Activated CD4-positive, CD25-positive, alpha-beta regulatory T cell treated with anti-CD3 and anti-CD28 coated beads, Interleukin-2, amount 50 U/mL, for 72 hours (primary cell): Measurements from ENCODE around the gene FOXP4.
A peak's percentile ranks its signal among the peaks of the same experiment; 100 is the strongest.

Experiments
- DNase-seq: peaks from one replicate; pipeline ENCODE4 v3.0.0; 2021

The FOXP4 gene

GRCh38 chr6:41523915-41524633 is 22.1 kb upstream of the FOXP4 start:
- no peak for DNase-seq

GRCh38 chr6:41524634-41525011 is 21.6 kb upstream of the FOXP4 start:
- DNase-seq: no peak

DNA sequence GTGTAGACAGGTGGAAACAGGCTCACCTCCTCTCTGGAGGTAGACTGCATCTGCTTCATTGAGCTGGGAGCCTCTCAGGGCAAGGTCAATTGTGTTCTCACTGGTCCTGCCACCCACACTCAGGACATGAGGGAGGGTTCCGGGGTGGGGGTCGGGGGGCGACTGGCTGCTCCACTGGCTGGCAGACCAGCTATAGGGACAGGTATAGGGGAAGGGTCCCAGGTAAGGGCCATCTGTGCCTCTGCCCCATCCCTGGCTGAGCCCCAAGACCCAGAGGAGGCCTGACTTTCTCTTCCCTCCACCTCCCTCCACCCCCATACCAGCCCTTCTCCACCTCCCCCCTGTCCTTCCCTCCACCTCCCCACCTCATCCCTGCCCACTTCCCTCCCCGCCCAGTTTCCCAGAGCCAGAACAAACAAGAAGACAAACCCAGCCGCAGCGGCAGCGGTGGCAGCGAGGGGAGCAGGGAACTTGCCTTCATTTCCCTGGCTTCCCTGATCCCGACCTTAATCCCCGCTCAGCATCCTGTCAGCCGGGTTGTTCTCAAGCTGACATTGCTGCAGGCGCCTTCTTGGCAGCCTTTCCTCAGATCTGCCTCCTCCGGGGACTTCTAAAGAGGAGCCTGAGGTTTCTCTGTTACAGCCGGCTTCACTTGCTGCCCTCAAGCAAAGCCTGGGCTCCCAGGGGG is 18.3 kb upstream of the FOXP4 start:
- DNase-seq: no peak

- no peak for DNase-seq
Measured at GRCh38 chr6:41528409-41528963, 17.7 kb upstream of the FOXP4 start.

DNA sequence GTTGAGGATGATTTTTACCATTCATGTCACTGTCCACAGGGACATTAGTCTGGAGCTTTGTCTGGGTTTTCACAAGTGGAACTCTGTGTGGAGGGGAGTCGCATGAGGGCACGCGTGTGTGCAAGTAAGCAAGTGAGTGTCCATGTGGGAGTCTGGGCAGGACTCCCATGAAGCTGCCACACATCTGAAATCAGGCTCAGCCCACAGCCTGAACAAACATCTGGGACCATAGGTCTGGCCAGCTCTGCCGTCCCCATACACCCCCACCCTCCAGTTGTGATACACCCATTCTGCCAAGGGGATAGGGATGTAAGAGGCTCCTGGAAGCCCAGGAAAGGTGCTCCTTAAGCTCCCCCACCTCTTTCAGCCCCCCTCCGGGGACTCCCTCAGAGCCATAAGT is 17.1 kb upstream of the FOXP4 start:
- no peak for DNase-seq

- DNase-seq: no peak
Measured at GRCh38 chr6:41529970-41530369, 16.2 kb upstream of the FOXP4 start.

DNA sequence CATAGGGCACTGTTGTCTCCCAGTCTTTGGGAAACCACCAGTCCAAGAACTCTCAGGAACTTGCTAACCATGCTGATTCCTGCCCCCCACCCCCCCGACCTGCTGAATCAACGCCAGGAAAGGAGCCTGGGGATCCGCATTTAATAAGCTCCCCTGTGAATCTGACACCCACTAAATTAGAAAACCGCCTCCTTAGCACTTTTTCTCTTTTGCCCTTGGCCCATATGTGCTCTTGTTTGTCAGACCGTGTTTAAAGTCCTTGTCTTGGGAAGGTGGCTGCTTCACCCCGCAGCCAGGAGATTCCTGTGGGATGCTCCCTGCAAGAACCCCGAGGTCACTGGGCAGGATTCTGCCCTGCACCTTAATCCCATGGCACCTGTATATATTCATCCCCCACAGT is 15.7 kb upstream of the FOXP4 start:
- no peak for DNase-seq

- no peak for DNase-seq
Measured at GRCh38 chr6:41531016-41531415, 15.2 kb upstream of the FOXP4 start.

DNA sequence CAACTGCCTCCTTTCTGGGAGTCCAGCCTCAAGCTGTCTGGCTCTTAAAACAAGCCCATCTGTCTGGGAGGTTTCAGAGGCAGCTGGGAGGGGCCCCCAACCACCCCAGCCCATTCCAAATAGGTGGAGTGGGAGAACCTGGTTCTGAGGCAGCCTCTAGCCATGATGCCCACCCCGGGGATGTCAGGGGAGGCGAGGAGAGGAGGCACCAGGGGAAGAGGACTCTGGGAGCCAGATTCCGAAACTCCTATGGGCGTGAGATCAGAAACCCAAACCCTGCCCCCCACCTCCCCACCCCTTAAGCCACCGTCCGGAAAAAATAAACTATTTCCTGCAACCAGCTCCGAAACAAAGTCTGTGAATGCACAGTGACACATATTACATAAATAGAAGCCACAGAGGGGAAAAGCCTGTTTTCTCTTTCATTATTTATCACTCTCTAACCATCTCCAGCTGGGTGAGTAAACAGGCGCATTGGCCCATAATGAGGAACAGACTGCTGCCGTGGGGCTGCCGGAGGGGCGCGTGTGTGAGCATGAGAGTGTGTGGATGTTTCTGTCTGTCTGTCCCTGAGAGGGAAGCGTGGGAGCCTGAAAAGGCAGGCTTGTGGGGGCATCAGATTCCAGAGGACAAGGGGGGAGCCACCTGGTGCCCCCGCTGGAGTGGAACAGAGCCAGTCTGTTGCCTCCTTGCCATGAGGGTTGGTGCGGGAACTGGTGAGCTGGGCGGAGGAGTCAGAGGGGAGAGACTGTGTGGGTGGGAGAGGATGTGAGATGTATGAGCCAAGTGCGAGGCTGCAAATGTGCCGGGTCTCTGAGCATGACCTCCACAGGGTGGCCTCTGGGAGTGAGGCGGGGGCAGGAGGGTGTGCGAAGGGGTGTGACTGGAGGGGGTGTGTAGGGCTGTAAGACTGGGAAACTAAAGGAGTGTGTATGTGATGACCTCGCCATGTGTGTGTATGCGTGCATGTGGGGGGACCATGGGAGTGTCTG is 14.3 kb upstream of the FOXP4 start:
- DNase-seq: peak; percentile 49

DNA sequence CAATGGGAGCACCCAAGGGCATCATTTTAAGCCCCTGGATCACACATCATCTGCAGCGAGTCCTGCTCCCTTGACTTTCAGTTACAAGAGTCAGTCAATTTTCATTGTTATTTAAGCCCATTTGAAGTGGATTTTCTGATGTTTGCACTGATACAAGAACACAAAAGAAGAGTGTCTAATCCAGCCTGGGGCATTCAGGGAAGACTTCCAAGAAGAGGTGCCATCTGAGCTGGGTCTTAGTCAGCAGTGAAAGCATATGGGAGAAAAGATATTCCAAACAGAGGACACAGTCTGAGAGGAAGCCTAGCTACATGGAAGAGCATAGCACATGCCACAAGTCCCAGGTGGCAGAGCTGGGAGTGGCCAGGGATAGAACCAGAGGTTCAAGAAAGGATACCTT is 10.4 kb upstream of the FOXP4 start:
- DNase-seq: no peak

GRCh38 chr6:41536795-41537758 is 9.1 kb upstream of the FOXP4 start:
- DNase-seq: no peak

DNA sequence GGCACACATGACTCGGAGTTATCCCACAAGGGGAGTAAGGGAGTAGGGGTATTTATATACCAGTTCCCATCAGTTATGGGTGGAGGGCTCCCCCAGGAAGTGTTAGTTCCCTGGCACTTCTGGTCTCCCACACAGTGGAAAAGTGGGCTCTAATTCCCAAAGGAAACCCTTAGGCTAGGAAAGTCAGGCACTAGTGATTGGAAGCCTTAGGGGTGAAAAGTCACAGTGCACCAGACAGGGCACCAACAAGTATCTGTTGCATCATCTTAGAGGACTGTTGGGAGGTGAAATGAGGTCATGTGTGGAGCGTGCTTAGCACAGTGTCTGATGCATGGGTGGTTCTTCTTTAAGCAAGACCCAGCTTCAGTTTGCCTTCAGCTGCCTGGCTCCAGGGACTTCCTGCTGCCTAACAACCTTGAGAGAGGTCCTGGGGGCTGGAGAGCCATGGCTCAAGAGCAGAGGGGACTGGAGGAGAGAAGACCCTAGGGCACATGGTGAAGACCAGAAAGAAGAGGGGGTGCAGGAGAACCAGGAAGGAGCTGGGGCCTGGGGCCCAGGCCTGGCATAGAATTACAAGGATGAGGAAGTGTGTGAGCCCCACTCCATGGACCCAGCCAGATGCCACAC is 7.5 kb upstream of the FOXP4 start:
- DNase-seq: no peak

GRCh38 chr6:41539204-41539603 is 7.0 kb upstream of the FOXP4 start:
- no peak for DNase-seq

- DNase-seq: no peak
Measured at GRCh38 chr6:41541364-41541763, 4.8 kb upstream of the FOXP4 start.

DNA sequence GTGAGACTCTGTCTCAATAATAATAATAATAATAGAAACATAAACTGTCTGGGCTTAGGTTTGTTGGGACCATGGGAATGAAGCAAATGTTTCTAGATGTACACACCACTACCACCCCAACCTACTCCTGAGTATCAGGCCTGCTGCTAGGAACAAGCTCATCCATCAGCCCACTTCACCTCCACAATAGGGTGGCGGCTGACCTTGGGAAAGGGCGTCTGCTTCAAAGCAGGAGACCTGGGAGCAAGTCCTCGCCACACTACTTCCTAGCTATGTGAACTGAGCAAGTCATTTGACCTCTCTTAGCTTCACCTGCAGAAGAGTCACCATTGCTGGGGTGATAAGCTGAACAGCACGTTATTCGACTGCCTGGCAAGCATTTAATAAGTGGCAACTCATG is 3.1 kb upstream of the FOXP4 start:
- no peak for DNase-seq

GRCh38 chr6:41545247-41545702 is 906 bp upstream of the FOXP4 start:
- DNase-seq: no peak

GRCh38 chr6:41546475-41546865 is 289 bp downstream of the FOXP4 start:
- no peak for DNase-seq

GRCh38 chr6:41546866-41547798 is 951 bp downstream of the FOXP4 start:
- peak; percentile 39 for DNase-seq

GRCh38 chr6:41547799-41548097 is 1.6 kb downstream of the FOXP4 start:
- DNase-seq: no peak

DNA sequence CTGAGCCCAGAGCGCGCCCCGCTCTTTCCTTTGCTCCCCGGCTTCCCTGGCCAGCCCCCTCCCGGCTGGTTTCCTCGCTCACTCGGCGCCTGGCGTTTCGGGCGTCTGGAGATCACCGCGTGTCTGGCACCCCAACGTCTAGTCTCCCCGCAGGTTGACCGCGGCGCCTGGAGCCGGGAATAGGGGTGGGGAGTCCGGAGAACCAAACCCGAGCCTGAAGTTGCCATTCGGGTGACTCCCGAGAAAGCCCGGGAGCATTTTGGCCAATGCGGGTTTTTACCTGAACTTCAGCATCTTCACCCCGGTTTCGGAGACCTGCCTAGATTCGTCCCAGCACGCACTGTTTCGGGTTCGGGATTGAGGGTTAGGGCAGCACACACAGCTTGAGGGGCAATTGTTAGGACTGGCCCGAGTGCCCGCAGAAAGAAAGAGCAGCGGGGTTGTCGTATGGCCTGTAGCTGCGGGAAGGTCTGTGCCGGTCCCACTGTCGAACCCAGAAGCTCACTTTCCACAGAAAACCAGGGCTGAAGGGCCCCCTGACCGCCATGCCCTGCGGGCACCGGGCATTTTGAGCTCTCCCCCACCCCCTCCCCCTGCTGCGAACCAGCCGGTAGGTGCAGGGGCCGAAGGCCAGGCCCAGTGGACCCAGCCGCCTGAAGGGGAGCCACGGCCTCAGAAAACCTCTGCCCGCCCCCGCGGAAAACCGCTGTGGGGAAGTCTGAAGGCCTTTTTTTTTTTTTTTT is 2.1 kb downstream of the FOXP4 start:
- DNase-seq: peak; percentile 49
